Suprapubic skin (tissue), 4 donors: ENCODE measurements around the gene UNC13D.
A peak's percentile ranks its signal among the peaks of the same experiment; 100 is the strongest.

Experiments
- CTCF ChIP-seq, 2 donors: fragments of 200-600 bp in 1 of 2; fragments of 450-650 bp in 1 of 2; sonication (generic) in 1 of 2; IDR thresholded peaks; one replicate each; pipeline ENCODE4 v1.5.1; 2016 to 2019; ENCODE audit warnings: antibody characterized with exemption in 2 of 2, mild to moderate bottlenecking in 1 of 2, moderate library complexity in 1 of 2
- EP300 ChIP-seq: sonication (generic); formaldehyde crosslinking; IDR thresholded peaks from one replicate; pipeline ENCODE4 v1.6.1; 2017; ENCODE audit warnings: antibody characterized with exemption
- POLR2A ChIP-seq, 2 donors: fragments of 450-650 bp; IDR thresholded peaks; one replicate each; pipeline ENCODE4 v1.6.1; 2017; ENCODE audit warnings: antibody characterized with exemption in 2 of 2, mild to moderate bottlenecking in 2 of 2, moderate library complexity in 2 of 2
- POLR2AphosphoS5 ChIP-seq, 3 donors: sonication (generic); formaldehyde crosslinking; IDR thresholded peaks; one replicate each; pipeline ENCODE4 v1.6.1; 2017; ENCODE audit warnings: antibody characterized with exemption in 3 of 3

DNA sequence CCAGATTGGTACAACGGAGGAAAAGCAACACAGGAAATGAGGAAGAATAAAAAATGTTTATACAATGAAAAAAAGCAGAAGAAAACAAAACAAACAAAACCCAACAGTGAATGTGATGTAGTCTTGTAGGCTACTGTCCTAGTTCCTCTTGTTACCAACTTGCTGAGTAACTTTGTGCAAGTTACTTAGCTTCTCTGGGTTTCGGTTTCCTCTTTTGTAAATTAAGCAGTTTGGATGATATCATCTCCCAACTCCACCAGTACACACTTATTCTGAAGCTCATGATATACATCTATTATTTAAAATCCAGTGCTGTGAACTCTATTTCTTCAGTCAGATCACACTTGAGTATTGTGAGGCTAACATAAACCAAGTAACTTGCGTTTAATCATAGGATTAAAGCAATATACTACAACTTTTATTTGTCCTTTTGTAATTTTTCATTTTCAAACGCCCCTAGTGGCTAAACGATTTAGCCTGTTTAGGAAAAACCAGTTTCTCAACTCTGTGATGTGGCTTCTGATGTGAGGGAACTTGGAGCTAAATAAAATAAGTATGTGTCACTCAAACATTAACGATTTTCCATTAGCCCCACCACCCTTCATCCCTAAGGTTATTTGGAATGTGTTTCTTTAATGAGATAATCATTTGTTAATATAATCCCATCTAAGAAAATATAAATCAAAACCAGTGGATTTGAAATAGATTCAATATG, 61.0 kb downstream of the UNC13D start:
- TF ChIP-seq POLR2AphosphoS5 (IDR thresholded peaks at IDR 0.05) (no peak), CTCF (IDR thresholded peaks at IDR 0.05) (peak; percentile 63 to 72), POLR2A (IDR thresholded peaks at IDR 0.05) (no peak), EP300 (no peak)
